HG02970 (cell line): ENCODE data around the gene PHACTR2.
"Not testable (repeated sequence)": the region's sequence is repeated elsewhere in the genome, so short reads cannot be mapped to it uniquely, and the experiment has no call there.

Experiments used
- ATAC-seq: cut with Tn5 transposase; IDR thresholded peaks from one replicate; pipeline ENCODE4 v1.9.1; 2021; ENCODE audit warnings: mild to moderate bottlenecking, moderate library complexity, moderate number of reproducible peaks; ENCODE audit not compliant: unreplicated experiment, low FRiP score

PHACTR2 gene

GRCh38 chr6:143758551-143758950 lies 80.8 kb downstream of the PHACTR2 start:
- no peak for ATAC-seq

- ATAC-seq, result no peak
Measured at GRCh38 chr6:143759666-143760065, 81.9 kb downstream of the PHACTR2 start.

GRCh38 chr6:143761074-143761473 lies 83.3 kb downstream of the PHACTR2 start:
- ATAC-seq, result no peak

GRCh38 chr6:143762126-143762525 lies 84.4 kb downstream of the PHACTR2 start:
- no peak for ATAC-seq

- no peak for ATAC-seq
Measured at GRCh38 chr6:143765422-143766184, 87.8 kb downstream of the PHACTR2 start.

- no peak for ATAC-seq
Measured at GRCh38 chr6:143766185-143766553, 88.4 kb downstream of the PHACTR2 start.

GRCh38 chr6:143767433-143767832 lies 89.7 kb downstream of the PHACTR2 start:
- no peak for ATAC-seq

GRCh38 chr6:143772116-143773086 lies 94.6 kb downstream of the PHACTR2 start:
- no peak for ATAC-seq

GRCh38 chr6:143773506-143774150 lies 95.9 kb downstream of the PHACTR2 start:
- no peak for ATAC-seq

GRCh38 chr6:143774347-143774746 lies 96.6 kb downstream of the PHACTR2 start:
- ATAC-seq, result no peak

GRCh38 chr6:143775336-143775735 lies 97.6 kb downstream of the PHACTR2 start:
- no peak for ATAC-seq

GRCh38 chr6:143778926-143779325 lies 101.2 kb downstream of the PHACTR2 start:
- no peak for ATAC-seq

GRCh38 chr6:143782481-143782880 lies 104.7 kb downstream of the PHACTR2 start:
- ATAC-seq, result no peak

- no peak for ATAC-seq
Measured at GRCh38 chr6:143783077-143783476, 105.3 kb downstream of the PHACTR2 start.

- ATAC-seq, result no peak
Measured at GRCh38 chr6:143784316-143784715, 106.6 kb downstream of the PHACTR2 start.

GRCh38 chr6:143786371-143786770 lies 108.6 kb downstream of the PHACTR2 start:
- not testable (repeated sequence) for ATAC-seq

- ATAC-seq, result no peak
Measured at GRCh38 chr6:143792402-143793279, 114.9 kb downstream of the PHACTR2 start.

- no peak for ATAC-seq
Measured at GRCh38 chr6:143793280-143793619, 115.5 kb downstream of the PHACTR2 start.

- ATAC-seq, result not testable (repeated sequence)
Measured at GRCh38 chr6:143796551-143796950, 118.8 kb downstream of the PHACTR2 start.

GRCh38 chr6:143798487-143798886 lies 120.7 kb downstream of the PHACTR2 start:
- not testable (repeated sequence) for ATAC-seq
